ENCODE data around the gene SFXN4.
A peak's percentile ranks its signal among the peaks of the same experiment; 100 is the strongest.

The SFXN4 gene

GRCh38 chr10:119165171-119166117 lies at the start of gene SFXN4:
Gene SFXN4, minus strand, starts transcription at chr10:119165714. Its CDS starts 67 bp downstream, at chr10:119165647.
- peak; percentile 84 for DNase-seq (ENCODE audit: low spot score)

- no peak for DNase-seq (ENCODE audit: low spot score)
These were observed 46.3 kb upstream of the SFXN4 start for GRCh38 chr10:119211625-119212441.

GRCh38 chr10:119211176-119211575 lies 45.7 kb upstream of the SFXN4 start:
- DNase-seq (ENCODE audit: low spot score), result no peak

GRCh38 chr10:119210633-119211032 lies 45.1 kb upstream of the SFXN4 start:
- no peak for DNase-seq (ENCODE audit: low spot score)

- no peak for DNase-seq (ENCODE audit: low spot score)
These were observed 44.3 kb upstream of the SFXN4 start for GRCh38 chr10:119209736-119210355.

- DNase-seq (ENCODE audit: low spot score), result peak; percentile 60
These were observed 43.7 kb upstream of the SFXN4 start for GRCh38 chr10:119209035-119209735.

- DNase-seq (ENCODE audit: low spot score), result peak; percentile 15
These were observed 43.0 kb upstream of the SFXN4 start for GRCh38 chr10:119208553-119208940.

- peak; percentile 20 for DNase-seq (ENCODE audit: low spot score)
These were observed 42.4 kb upstream of the SFXN4 start for GRCh38 chr10:119207713-119208552.

GRCh38 chr10:119207366-119207666 lies 41.8 kb upstream of the SFXN4 start, which contains the start of gene GRK5:
Gene GRK5, plus strand, starts transcription at chr10:119207571. Its CDS starts 347 bp downstream, at chr10:119207918.
- DNase-seq (ENCODE audit: low spot score), result peak; percentile 97

GRCh38 chr10:119206603-119207365 lies 41.3 kb upstream of the SFXN4 start:
- peak; percentile 86 for DNase-seq (ENCODE audit: low spot score)

GRCh38 chr10:119205894-119206602 lies 40.5 kb upstream of the SFXN4 start:
- DNase-seq (ENCODE audit: low spot score), result peak; percentile 63

- no peak for DNase-seq (ENCODE audit: low spot score)
These were observed 37.5 kb upstream of the SFXN4 start for GRCh38 chr10:119203006-119203405.

- no peak for DNase-seq (ENCODE audit: low spot score)
These were observed 35.7 kb upstream of the SFXN4 start for GRCh38 chr10:119201233-119201632.

GRCh38 chr10:119199231-119199992 lies 33.9 kb upstream of the SFXN4 start:
- peak; percentile 39 for DNase-seq (ENCODE audit: low spot score)

- peak; percentile 37 for DNase-seq (ENCODE audit: low spot score)
These were observed 32.9 kb upstream of the SFXN4 start for GRCh38 chr10:119198438-119198837.

GRCh38 chr10:119197921-119198320 lies 32.4 kb upstream of the SFXN4 start:
- no peak for DNase-seq (ENCODE audit: low spot score)

GRCh38 chr10:119191881-119192280 lies 26.4 kb upstream of the SFXN4 start:
- DNase-seq (ENCODE audit: low spot score), result no peak

- no peak for DNase-seq (ENCODE audit: low spot score)
These were observed 25.7 kb upstream of the SFXN4 start for GRCh38 chr10:119190954-119191785.

Measured in germinal center (tissue), 1 donor.